Left lung (tissue), 10 donors: ENCODE results near the gene MICALL2. TPM values are rescaled to one million over a fixed set of nuclear protein-coding genes. Genes with fewer than 3 reads are reported as not detected.

Experiments used
- ATAC-seq: fragments of 200-7000 bp; cut with Tn5 transposase; one replicate; pipeline ENCODE4 v1.9.1; 2020; ENCODE audit warnings: moderate library complexity
- DNase-seq, 4 donors: peaks; one replicate each; pipeline ENCODE4 v3.0.0-alpha.2; 2013 to 2020
- H3K27ac ChIP-seq, 2 donors: fragments of 200-600 bp; sonication (generic) in 1 of 2; one replicate each; pipeline versions ENCODE4 v1.5.0 to v1.8.0; 2020 to 2021
- H3K27me3 ChIP-seq, 2 donors: fragments of 200-600 bp; sonication (generic) in 1 of 2; one replicate each; pipeline versions ENCODE4 v1.5.0 to v1.8.0; 2020 to 2021
- H3K36me3 ChIP-seq, 2 donors: fragments of 200-600 bp; sonication (generic) in 1 of 2; one replicate each; pipeline versions ENCODE4 v1.5.0 to v1.8.0; 2020 to 2021
- H3K4me1 ChIP-seq, 2 donors: fragments of 200-600 bp; one replicate each; pipeline ENCODE4 v1.8.0; 2021
- H3K4me3 ChIP-seq, 2 donors: fragments of 200-600 bp; sonication (generic) in 1 of 2; one replicate each; pipeline versions ENCODE4 v1.5.0 to v1.8.0; 2020 to 2021; ENCODE audit warnings: mild to moderate bottlenecking in 1 of 2
- H3K9me3 ChIP-seq, 2 donors: fragments of 200-600 bp; sonication (generic) in 1 of 2; one replicate each; pipeline versions ENCODE4 v1.5.0 to v1.8.0; 2020 to 2021
- CTCF ChIP-seq, 2 donors: fragments of 200-600 bp; sonication (generic) in 1 of 2; IDR thresholded peaks; one replicate each; pipeline versions ENCODE4 v1.5.0 to v1.8.0; 2021; ENCODE audit warnings: antibody characterized with exemption in 2 of 2
- intact Hi-C, 2 donors: fragments of 100-400 bp; cut with DNase I; formaldehyde crosslinking; loops; one replicate each; pipeline versions ENCODE4 v1.11.2 to v1.14.2; 2022
- polyA plus RNA-seq, 6 donors: library from polyadenylated mRNA; unstranded; fragments of 120-200 nt; gene quantifications; one replicate each; pipeline ENCODE4 v1.2.1, GENCODE V29; 2013; ENCODE audit not compliant: insufficient read length in 6 of 6
- total RNA-seq, 2 donors: library from RNA; stranded (reverse); fragmentation: NEBNext Ultra II Directional; extraction: Animal tissue kit (Norgen Biotek cat#: 25700); gene quantifications; one replicate each; pipeline ENCODE4 v1.2.1, GENCODE V29; 2021
- donor health status: DM: no; HTN: yes; CAD: no.
- donor health status: DM: no; HTN: no; CAD: no.

Gene MICALL2
- total and polyA plus RNA-seq, 8 donors: 7.9 to 40.1 (median 14.8) TPM

DNA sequence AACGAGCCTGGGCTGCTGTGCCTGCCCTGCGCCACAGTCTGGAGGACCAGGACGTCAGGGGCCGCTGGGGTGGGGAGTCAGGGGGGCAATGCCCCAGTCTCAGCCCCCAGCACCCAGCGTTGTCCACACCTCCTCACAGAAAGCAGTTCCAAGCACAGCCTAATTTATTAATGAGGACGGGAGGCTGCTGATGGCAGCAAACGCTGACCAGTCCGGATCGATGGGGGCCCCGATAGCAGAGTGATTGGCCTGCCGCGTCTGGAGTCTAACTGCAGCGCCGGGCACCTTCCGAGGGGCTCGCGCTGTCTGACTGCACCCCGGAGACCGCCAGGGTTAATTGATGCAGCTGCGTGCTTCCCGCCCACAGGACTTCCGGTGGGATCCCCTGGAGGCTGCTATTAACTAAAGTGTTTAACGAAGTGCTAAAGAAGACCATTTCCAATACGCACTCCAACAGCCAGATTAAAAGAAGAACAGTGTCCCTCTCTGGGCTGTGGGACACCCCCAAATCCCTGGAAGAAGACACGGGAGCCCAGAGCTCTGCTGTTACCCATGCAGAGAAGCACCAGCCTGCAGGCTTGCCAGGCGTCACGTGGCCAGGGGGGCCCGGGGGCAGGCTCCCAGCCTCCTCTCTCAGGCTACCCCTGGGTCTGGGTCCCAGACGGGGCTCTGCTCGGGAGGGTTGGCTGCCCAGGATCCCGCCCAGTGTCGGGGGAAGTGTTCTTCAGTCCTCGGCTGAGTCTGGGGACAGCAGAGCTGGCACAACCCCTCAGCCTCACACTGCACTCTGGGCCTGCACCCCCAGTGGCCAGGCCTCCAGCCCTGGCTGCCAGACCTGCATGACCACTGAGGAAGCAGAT, 63.8 kb downstream of the MICALL2 start:
- H3K9me3 ChIP-seq: peaks cover 0 to 22% of the 10 kb centered on the region in 2 donors
- H3K27me3 ChIP-seq: peaks cover 0 to 91% of the 10 kb centered on the region in 2 donors
- H3K4me1 ChIP-seq: no peaks in the 10 kb centered on the region
- no peak overlapping the region for H3K27ac ChIP-seq
- H3K4me3 ChIP-seq: no peak overlapping the region
- no peaks in the 10 kb centered on the region for H3K36me3 ChIP-seq
- intact Hi-C loops: no loop called here
- ATAC-seq: no peak
- peak in 1 of 4 donors; percentile 62 for DNase-seq
- TF ChIP-seq CTCF (IDR thresholded peaks at IDR 0.05): no peak

DNA sequence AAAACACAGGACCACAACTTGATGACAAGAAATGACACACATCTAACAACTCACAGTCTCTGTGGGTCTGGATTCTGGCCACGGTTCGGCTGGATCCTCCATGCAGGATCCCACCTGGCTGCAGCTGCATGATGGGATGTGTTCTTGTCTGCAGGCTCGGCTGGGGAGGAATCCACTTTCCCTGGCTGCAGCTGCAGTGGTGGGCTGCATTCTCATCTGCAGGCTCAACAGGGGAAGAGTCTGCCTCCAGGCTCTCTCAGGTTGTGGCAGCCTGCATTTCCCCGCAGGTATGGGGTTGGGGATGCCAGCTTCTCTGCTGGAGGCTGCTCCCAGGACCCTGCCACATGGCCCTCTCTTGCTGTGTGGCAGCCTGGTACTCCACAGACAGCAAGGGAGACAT, 64.9 kb downstream of the MICALL2 start:
- no peak overlapping the region for H3K27ac ChIP-seq
- intact Hi-C loops: no loop called here
- H3K36me3 ChIP-seq: no peaks in the 10 kb centered on the region
- no peak for ATAC-seq
- no peak for TF ChIP-seq CTCF (IDR thresholded peaks at IDR 0.05)
- H3K4me1 ChIP-seq: no peaks in the 10 kb centered on the region
- peaks cover 0 to 90% of the 10 kb centered on the region in 2 donors for H3K27me3 ChIP-seq
- peak in 1 of 4 donors; percentile 43 for DNase-seq
- peaks cover 0 to 22% of the 10 kb centered on the region in 2 donors for H3K9me3 ChIP-seq
- no peak overlapping the region for H3K4me3 ChIP-seq

- Histone ChIP-seq H3K4me3 (no peak overlapping the region), H3K27me3 (peaks cover 0 to 90% of the 10 kb centered on the region in 2 donors), H3K36me3 (no peaks in the 10 kb centered on the region), H3K9me3 (peaks cover 0 to 22% of the 10 kb centered on the region in 2 donors), H3K4me1 (no peaks in the 10 kb centered on the region), H3K27ac (no peak overlapping the region)
- DNase-seq: peak in 1 of 4 donors; percentile 57
- ATAC-seq: no peak
- intact Hi-C loops: no loop called here
- no peak for TF ChIP-seq CTCF (IDR thresholded peaks at IDR 0.05)
These were observed 65.8 kb downstream of the MICALL2 start for GRCh38 chr7:1393421-1393820.

- no peak for ATAC-seq
- Histone ChIP-seq H3K27me3 (peaks cover 0 to 90% of the 10 kb centered on the region in 2 donors), H3K27ac (no peak overlapping the region), H3K4me1 (no peaks in the 10 kb centered on the region), H3K9me3 (peaks cover 0 to 22% of the 10 kb centered on the region in 2 donors), H3K36me3 (no peaks in the 10 kb centered on the region), H3K4me3 (no peak overlapping the region)
- intact Hi-C loops: no loop called here
- peak in 1 of 4 donors; percentile 71 for DNase-seq
- no peak for TF ChIP-seq CTCF (IDR thresholded peaks at IDR 0.05)
These were observed 66.7 kb downstream of the MICALL2 start for GRCh38 chr7:1392556-1392955.

DNA sequence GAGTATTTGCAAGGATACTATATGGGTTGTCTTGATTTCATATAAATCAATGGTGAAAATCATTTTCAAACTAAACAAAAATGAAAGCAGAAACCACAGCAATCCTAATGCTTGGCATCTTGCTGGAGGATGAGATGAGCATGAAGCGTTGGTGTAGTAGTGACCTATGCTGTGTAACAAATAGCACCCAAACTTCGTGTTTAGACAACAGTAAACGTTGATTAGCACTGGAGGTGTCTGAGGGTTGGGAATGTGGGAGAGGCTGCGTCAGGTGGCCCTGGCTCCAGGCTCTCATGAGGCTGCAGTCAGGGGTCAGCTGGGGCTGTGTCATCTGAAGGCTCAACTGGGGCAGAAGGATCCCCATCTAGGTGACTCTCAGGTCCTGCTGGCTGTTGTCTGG, 67.8 kb downstream of the MICALL2 start:
- intact Hi-C loops: no loop called here
- no peak for TF ChIP-seq CTCF (IDR thresholded peaks at IDR 0.05)
- peaks cover 2 to 96% of the 10 kb centered on the region in 2 donors for H3K27me3 ChIP-seq

More for the DNA sequence above, 67.8 kb downstream of the MICALL2 start:
- no peak overlapping the region for H3K4me3 ChIP-seq
- DNase-seq (peak in 1 of 4 donors; percentile 29), ATAC-seq (no peak)
- no peaks in the 10 kb centered on the region for H3K36me3 ChIP-seq
- H3K27ac ChIP-seq: no peak overlapping the region
- no peaks in the 10 kb centered on the region for H3K4me1 ChIP-seq
- peaks cover 0 to 19% of the 10 kb centered on the region in 2 donors for H3K9me3 ChIP-seq
